Astrocyte (in vitro differentiated cells and primary cell): Measurements from ENCODE around the gene CELF4. TPM values are rescaled to one million over a fixed set of nuclear protein-coding genes. Genes with fewer than 3 reads are reported as not detected.

Experiments
- DNase-seq: peaks from one replicate; pipeline ENCODE4 v3.0.0-alpha.2; 2010; ENCODE audit warnings: low read depth
- FAIRE-seq: peaks from 2 replicates; lab custom pipeline; 2011; peaks lifted over from hg19 to GRCh38; lab: Jason Lieb, UNC
- H2AFZ ChIP-seq: 2 replicates; pipeline ENCODE4 v1.6.0; 2012; ENCODE audit warnings: low read depth, low read length, inconsistent platforms
- H3K27ac ChIP-seq: 2 replicates; pipeline ENCODE4 v1.5.1; 2011; ENCODE audit warnings: low read depth, low read length, inconsistent platforms
- H3K27me3 ChIP-seq: 2 replicates; pipeline ENCODE4 v1.6.0; 2011; ENCODE audit warnings: low read length, inconsistent platforms; ENCODE audit not compliant: insufficient read depth
- H3K36me3 ChIP-seq: 2 replicates; pipeline ENCODE4 v1.5.1; 2011; ENCODE audit warnings: low read length, inconsistent platforms; ENCODE audit not compliant: insufficient read depth
- H3K4me1 ChIP-seq: 2 replicates; pipeline ENCODE4 v1.5.1; 2011; ENCODE audit warnings: low read length, inconsistent platforms; ENCODE audit not compliant: insufficient read depth
- H3K4me2 ChIP-seq: 2 replicates; pipeline ENCODE4 v1.6.0; 2012; ENCODE audit warnings: low read length, inconsistent platforms
- H3K4me3 ChIP-seq: 2 replicates; pipeline ENCODE4 v1.5.1; 2011; ENCODE audit warnings: low read depth, mild to moderate bottlenecking, low read length, inconsistent platforms; ENCODE audit not compliant: insufficient read depth
- H3K79me2 ChIP-seq: 2 replicates; pipeline ENCODE4 v1.6.0; 2012; ENCODE audit warnings: mild to moderate bottlenecking, low read length, inconsistent platforms; ENCODE audit not compliant: insufficient read depth
- H3K9ac ChIP-seq: 2 replicates; pipeline ENCODE4 v1.6.0; 2012; ENCODE audit warnings: mild to moderate bottlenecking, low read length, inconsistent platforms
- H3K9me3 ChIP-seq: 2 replicates; pipeline ENCODE4 v1.5.1; 2012; ENCODE audit warnings: low read depth, mild to moderate bottlenecking, low read length, inconsistent platforms; ENCODE audit not compliant: insufficient read depth
- H4K20me1 ChIP-seq: 2 replicates; pipeline ENCODE4 v1.6.0; 2012; ENCODE audit warnings: low read length, inconsistent platforms; ENCODE audit not compliant: insufficient read depth
- H3K27ac Mint-ChIP-seq: one replicate; pipeline ENCODE4 v1.8.0; 2021; ENCODE audit warnings: mild to moderate bottlenecking, mixed read lengths; ENCODE audit not compliant: unreplicated experiment
- H3K27me3 Mint-ChIP-seq: one replicate; pipeline ENCODE4 v1.8.0; 2021; ENCODE audit warnings: low read depth, mixed read lengths; ENCODE audit not compliant: unreplicated experiment
- H3K36me3 Mint-ChIP-seq: one replicate; pipeline ENCODE4 v1.8.0; 2021; ENCODE audit warnings: low read depth, mixed read lengths; ENCODE audit not compliant: unreplicated experiment
- H3K4me1 Mint-ChIP-seq: one replicate; pipeline ENCODE4 v1.8.0; 2021; ENCODE audit warnings: low read depth, mixed read lengths; ENCODE audit not compliant: unreplicated experiment
- H3K4me3 Mint-ChIP-seq: one replicate; pipeline ENCODE4 v1.8.0; 2021; ENCODE audit warnings: mild to moderate bottlenecking, moderate library complexity, mixed read lengths; ENCODE audit not compliant: unreplicated experiment
- H3K9me3 Mint-ChIP-seq: one replicate; pipeline ENCODE4 v1.8.0; 2021; ENCODE audit warnings: mild to moderate bottlenecking, mixed read lengths; ENCODE audit not compliant: unreplicated experiment
- CTCF ChIP-seq: IDR thresholded peaks from 2 replicates; pipeline ENCODE4 v1.5.1; 2011; ENCODE audit warnings: low read depth, mild to moderate bottlenecking, inconsistent platforms, low read length, moderate library complexity; ENCODE audit not compliant: insufficient read depth
- EZH2 ChIP-seq: IDR thresholded peaks from 2 replicates; pipeline ENCODE4 v1.6.1; 2012; ENCODE audit warnings: mild to moderate bottlenecking, low read length, inconsistent platforms; ENCODE audit not compliant: insufficient read depth
- total RNA-seq: library from RNA; stranded (reverse); gene quantifications from 2 replicates; pipeline ENCODE4 v1.2.1, GENCODE V29; 2021

Gene CELF4
- total RNA-seq, 1 donor from 2014 or later: 0.16 TPM

GRCh38 chr18:37299471-37300304 is 265.9 kb downstream of the CELF4 start:
- DNase-seq (peak; percentile 94), FAIRE-seq (peak; percentile 60)
- peaks cover 21% of the 10 kb centered on the region for H3K4me1 Mint-ChIP-seq
- Histone ChIP-seq H3K4me2 (peak overlapping the region; percentile 52), H3K4me3 (no peak overlapping the region), H3K27me3 (peaks cover 5% of the 10 kb centered on the region), H2AFZ (no peak overlapping the region), H3K4me1 (peaks cover 12% of the 10 kb centered on the region), H3K79me2 (no peaks in the 10 kb centered on the region), H3K9me3 (no peaks in the 10 kb centered on the region), H4K20me1 (no peaks in the 10 kb centered on the region), H3K9ac (peak overlapping the region; percentile 52), H3K36me3 (no peaks in the 10 kb centered on the region), H3K27ac (peak overlapping the region; percentile 7)
- no peak for TF ChIP-seq CTCF
- no peak for TF ChIP-seq EZH2
- H3K9me3 Mint-ChIP-seq: no peaks in the 10 kb centered on the region
- H3K27me3 Mint-ChIP-seq: peaks cover 32% of the 10 kb centered on the region
- H3K27ac Mint-ChIP-seq: peak overlapping the region; percentile 99
- H3K36me3 Mint-ChIP-seq: no peaks in the 10 kb centered on the region
- peak overlapping the region; percentile 50 for H3K4me3 Mint-ChIP-seq

GRCh38 chr18:37298816-37299215 is 266.8 kb downstream of the CELF4 start:
- H3K9me3 Mint-ChIP-seq: no peaks in the 10 kb centered on the region
- no peaks in the 10 kb centered on the region for H3K36me3 Mint-ChIP-seq
- peak overlapping the region; percentile 7 for H3K27ac ChIP-seq
- peaks cover 34% of the 10 kb centered on the region for H3K27me3 Mint-ChIP-seq
- no peaks in the 10 kb centered on the region for H4K20me1 ChIP-seq
- H3K27me3 ChIP-seq: peaks cover 5% of the 10 kb centered on the region
- H3K79me2 ChIP-seq: no peaks in the 10 kb centered on the region
- no peak overlapping the region for H3K4me3 ChIP-seq
- peaks cover 21% of the 10 kb centered on the region for H3K4me1 Mint-ChIP-seq
- peaks cover 12% of the 10 kb centered on the region for H3K4me1 ChIP-seq
- H2AFZ ChIP-seq: no peak overlapping the region
- peak overlapping the region; percentile 52 for H3K4me2 ChIP-seq
- FAIRE-seq (no peak), DNase-seq (no peak)
- no peaks in the 10 kb centered on the region for H3K36me3 ChIP-seq
- no peak overlapping the region for H3K4me3 Mint-ChIP-seq
- no peaks in the 10 kb centered on the region for H3K9me3 ChIP-seq
- H3K27ac Mint-ChIP-seq: peak overlapping the region; percentile 99
- peak overlapping the region; percentile 52 for H3K9ac ChIP-seq
- TF ChIP-seq EZH2: no peak
- TF ChIP-seq CTCF: no peak

GRCh38 chr18:37297106-37297505 is 268.5 kb downstream of the CELF4 start:
- Histone ChIP-seq H3K4me2 (no peak overlapping the region), H3K27ac (no peak overlapping the region), H3K9me3 (no peaks in the 10 kb centered on the region), H3K27me3 (peaks cover 4% of the 10 kb centered on the region), H2AFZ (no peak overlapping the region), H3K4me3 (no peak overlapping the region), H3K9ac (no peak overlapping the region), H4K20me1 (no peaks in the 10 kb centered on the region), H3K79me2 (no peaks in the 10 kb centered on the region), H3K4me1 (peaks cover 12% of the 10 kb centered on the region), H3K36me3 (no peaks in the 10 kb centered on the region)
- Mint-ChIP-seq H3K27me3 (peaks cover 37% of the 10 kb centered on the region), H3K4me1 (peaks cover 13% of the 10 kb centered on the region), H3K36me3 (no peaks in the 10 kb centered on the region), H3K27ac (no peak overlapping the region), H3K4me3 (no peak overlapping the region), H3K9me3 (no peaks in the 10 kb centered on the region)
- TF ChIP-seq CTCF (no peak), EZH2 (no peak)
- FAIRE-seq (no peak), DNase-seq (no peak)
